Measurements from ENCODE around the gene FOXF2. TPM values are rescaled to one million over a fixed set of nuclear protein-coding genes. Genes with fewer than 3 reads are reported as not detected.

The FOXF2 gene
- total RNA-seq (2022; extraction: Qiagen RNA extraction; ENCODE audit: low read depth) = 18.5 to 28.8 TPM (median 27.8 TPM) in 5 replicates

GRCh38 chr6:1389369-1390132 lies at the start of gene FOXF2:
FOXF2 (plus strand) TSS chr6:1389576; CDS start chr6:1389948, 372 bp downstream.

Other genes starting within 250 kb of the FOXF2 start
- 3.5 to 7.5 TPM (median 6.7 TPM) in 5 replicates for gene FOXQ1, start 77.5 kb upstream of the FOXF2 start, total RNA-seq (2022; extraction: Qiagen RNA extraction; ENCODE audit: low read depth)
- 5.5 to 10.2 TPM (median 9.4 TPM) in 5 replicates for gene FOXC1, start 220.3 kb downstream of the FOXF2 start, total RNA-seq (2022; extraction: Qiagen RNA extraction; ENCODE audit: low read depth)

All from A549 treated with RU486 at 1 μM for 4 hours (cell line).